Activated naive CD4-positive, alpha-beta T cell treated with anti-CD3 and anti-CD28 coated beads, Interleukin-2, amount 10 ng/mL, durations not matched to agents 7 days and 5 days (primary cell): Measurements from ENCODE around the gene RIPOR3.
"Not testable (repeated sequence)": the region's sequence is repeated elsewhere in the genome, so short reads cannot be mapped to it uniquely, and the experiment has no call there.

ENCODE experiments used
- CTCF ChIA-PET: fragments of 350-600 bp; sonication (Branson Sonifier 250); formaldehyde crosslinking; loops from one replicate; lab custom pipeline; 2021; ENCODE audit warnings: antibody characterized with exemption; lab: Charles Lee
- DNase-seq: peaks from one replicate; pipeline ENCODE4 v3.0.0-alpha.2; 2020
- H3K27ac Mint-ChIP-seq: one replicate; pipeline ENCODE4 v1.8.0; 2021; ENCODE audit warnings: mild to moderate bottlenecking, moderate library complexity, mixed read lengths
- H3K27me3 Mint-ChIP-seq: one replicate; pipeline ENCODE4 v1.8.0; 2021; ENCODE audit warnings: mild to moderate bottlenecking, mixed read lengths
- H3K36me3 Mint-ChIP-seq: one replicate; pipeline ENCODE4 v1.8.0; 2021; ENCODE audit warnings: mixed read lengths
- H3K4me1 Mint-ChIP-seq: one replicate; pipeline ENCODE4 v1.8.0; 2021; ENCODE audit warnings: mixed read lengths
- H3K4me3 Mint-ChIP-seq: one replicate; pipeline ENCODE4 v1.8.0; 2021; ENCODE audit warnings: mild to moderate bottlenecking, moderate library complexity, mixed read lengths
- H3K9me3 Mint-ChIP-seq: one replicate; pipeline ENCODE4 v1.8.0; 2021; ENCODE audit warnings: mixed read lengths

Gene RIPOR3

GRCh38 chr20:50574586-50574985, 116.8 kb downstream of the RIPOR3 start:
- Mint-ChIP-seq H3K36me3 (peaks cover 62% of the 10 kb centered on the region), H3K4me3 (no peak overlapping the region), H3K27me3 (no peaks in the 10 kb centered on the region), H3K27ac (no peak overlapping the region), H3K9me3 (no peaks in the 10 kb centered on the region), H3K4me1 (peaks cover 46% of the 10 kb centered on the region)
- CTCF ChIA-PET: interaction anchor here (0.7 to 15.3 kb wide), 11 partner anchors 13 to 102 kb away, joined by 3 to 236 read pairs (median 4); no protein-coding TSS in a partner anchor
- DNase-seq: no peak

GRCh38 chr20:50574108-50574507, 117.2 kb downstream of the RIPOR3 start:
- Mint-ChIP-seq H3K27me3 (no peaks in the 10 kb centered on the region), H3K27ac (no peak overlapping the region), H3K4me1 (peaks cover 51% of the 10 kb centered on the region), H3K9me3 (no peaks in the 10 kb centered on the region), H3K4me3 (no peak overlapping the region), H3K36me3 (peaks cover 63% of the 10 kb centered on the region)
- DNase-seq: no peak
- CTCF ChIA-PET: interaction anchor here (1.0 to 15.3 kb wide), 12 partner anchors 12 to 109 kb away, joined by 3 to 236 read pairs (median 10); partner anchors contain the start of gene PTPN1

GRCh38 chr20:50572938-50573777, 118.2 kb downstream of the RIPOR3 start:
- Mint-ChIP-seq H3K4me1 (peaks cover 60% of the 10 kb centered on the region), H3K27ac (peak overlapping the region; percentile 65), H3K9me3 (no peaks in the 10 kb centered on the region), H3K36me3 (peaks cover 61% of the 10 kb centered on the region), H3K4me3 (no peak overlapping the region), H3K27me3 (no peaks in the 10 kb centered on the region)
- CTCF ChIA-PET: interaction anchor here (1.1 to 15.3 kb wide), 10 partner anchors 11 to 108 kb away, joined by 3 to 236 read pairs (median 8); partner anchors contain the start of gene PTPN1
- DNase-seq: no peak

- no peak overlapping the region for H3K4me3 Mint-ChIP-seq
- H3K27me3 Mint-ChIP-seq: no peaks in the 10 kb centered on the region
- DNase-seq: no peak
- H3K4me1 Mint-ChIP-seq: peaks cover 70% of the 10 kb centered on the region
- CTCF ChIA-PET: interaction anchor here (0.6 to 15.3 kb wide), 3 partner anchors 24 to 106 kb away, joined by 3 to 236 read pairs (median 18); no protein-coding TSS in a partner anchor
- H3K36me3 Mint-ChIP-seq: peaks cover 64% of the 10 kb centered on the region
- H3K27ac Mint-ChIP-seq: peak overlapping the region; percentile 94
- H3K9me3 Mint-ChIP-seq: no peaks in the 10 kb centered on the region
These were observed 119.9 kb downstream of the RIPOR3 start for GRCh38 chr20:50571466-50571865.

GRCh38 chr20:50569864-50570836, 121.2 kb downstream of the RIPOR3 start:
- peaks cover 67% of the 10 kb centered on the region for H3K4me1 Mint-ChIP-seq
- H3K9me3 Mint-ChIP-seq: no peaks in the 10 kb centered on the region
- H3K4me3 Mint-ChIP-seq: peak overlapping the region; percentile 40
- peaks cover 66% of the 10 kb centered on the region for H3K36me3 Mint-ChIP-seq
- H3K27ac Mint-ChIP-seq: peak overlapping the region; percentile 94
- CTCF ChIA-PET: interaction anchor here (0.6 to 15.3 kb wide), 19 partner anchors 9 to 379 kb away, joined by 3 to 236 read pairs (median 3); partner anchors contain the start of gene CEBPB
- no peaks in the 10 kb centered on the region for H3K27me3 Mint-ChIP-seq
- peak; percentile 62 for DNase-seq

- H3K9me3 Mint-ChIP-seq, DNase-seq, H3K27me3 Mint-ChIP-seq, H3K4me3 Mint-ChIP-seq: not testable (repeated sequence)
- H3K4me1 Mint-ChIP-seq: peaks cover 64% of the 10 kb centered on the region
- H3K27ac Mint-ChIP-seq: peak overlapping the region; percentile 94
- CTCF ChIA-PET: interaction anchor here (1.0 to 15.3 kb wide), 4 partner anchors 50 to 379 kb away, joined by 3 to 236 read pairs (median 5); partner anchors contain the start of gene CEBPB
- H3K36me3 Mint-ChIP-seq: peaks cover 66% of the 10 kb centered on the region
These were observed 121.9 kb downstream of the RIPOR3 start for GRCh38 chr20:50569487-50569863.

GRCh38 chr20:50568549-50568942, 122.8 kb downstream of the RIPOR3 start:
- no peak overlapping the region for H3K27ac Mint-ChIP-seq

GRCh38 chr20:50567860-50568548, 123.3 kb downstream of the RIPOR3 start:
- Mint-ChIP-seq H3K9me3 (no peaks in the 10 kb centered on the region), H3K27me3 (no peaks in the 10 kb centered on the region), H3K4me1 (peaks cover 64% of the 10 kb centered on the region), H3K36me3 (peaks cover 66% of the 10 kb centered on the region), H3K27ac (no peak overlapping the region), H3K4me3 (no peak overlapping the region)
- CTCF ChIA-PET: interaction anchor here (15.3 kb wide), 1 partner anchor 87 kb away, joined by 236 read pairs; no protein-coding TSS in a partner anchor
- no peak for DNase-seq

More at GRCh38 chr20:50568549-50568942, 122.8 kb downstream of the RIPOR3 start:
- no peak overlapping the region for H3K4me3 Mint-ChIP-seq
- H3K36me3 Mint-ChIP-seq: peaks cover 66% of the 10 kb centered on the region
- CTCF ChIA-PET: interaction anchor here (15.3 kb wide), 1 partner anchor 88 kb away, joined by 236 read pairs; no protein-coding TSS in a partner anchor
- H3K4me1 Mint-ChIP-seq: peaks cover 64% of the 10 kb centered on the region
- no peak for DNase-seq
- no peaks in the 10 kb centered on the region for H3K27me3 Mint-ChIP-seq
- no peaks in the 10 kb centered on the region for H3K9me3 Mint-ChIP-seq

GRCh38 chr20:50565871-50566270, 125.5 kb downstream of the RIPOR3 start:
- CTCF ChIA-PET: interaction anchor here (1.8 kb wide), 1 partner anchor 10 kb away, joined by 5 read pairs; no protein-coding TSS in a partner anchor
- DNase-seq: no peak
- peaks cover 62% of the 10 kb centered on the region for H3K4me1 Mint-ChIP-seq
- no peaks in the 10 kb centered on the region for H3K9me3 Mint-ChIP-seq
- no peaks in the 10 kb centered on the region for H3K27me3 Mint-ChIP-seq
- H3K27ac Mint-ChIP-seq: no peak overlapping the region
- H3K4me3 Mint-ChIP-seq: no peak overlapping the region
- peaks cover 74% of the 10 kb centered on the region for H3K36me3 Mint-ChIP-seq

GRCh38 chr20:50565383-50565782, 126.0 kb downstream of the RIPOR3 start:
- peaks cover 73% of the 10 kb centered on the region for H3K36me3 Mint-ChIP-seq
- CTCF ChIA-PET: interaction anchor here (1.1 to 1.8 kb wide), 2 partner anchors 10 to 55 kb away, joined by 3 to 5 read pairs; partner anchors contain the start of gene PTPN1
- no peaks in the 10 kb centered on the region for H3K9me3 Mint-ChIP-seq
- no peaks in the 10 kb centered on the region for H3K27me3 Mint-ChIP-seq
- DNase-seq: no peak
- H3K4me1 Mint-ChIP-seq: peaks cover 59% of the 10 kb centered on the region
- no peak overlapping the region for H3K27ac Mint-ChIP-seq
- H3K4me3 Mint-ChIP-seq: no peak overlapping the region

- no peak for DNase-seq
- Mint-ChIP-seq H3K27ac (peak overlapping the region; percentile 30), H3K36me3 (peaks cover 71% of the 10 kb centered on the region), H3K9me3 (no peaks in the 10 kb centered on the region), H3K27me3 (no peaks in the 10 kb centered on the region), H3K4me1 (peaks cover 54% of the 10 kb centered on the region), H3K4me3 (no peak overlapping the region)
- CTCF ChIA-PET: interaction anchor here (0.6 to 2.3 kb wide), 2 partner anchors 11 to 52 kb away, joined by 3 to 19 read pairs; no protein-coding TSS in a partner anchor
These were observed 128.0 kb downstream of the RIPOR3 start for GRCh38 chr20:50563133-50563944.

GRCh38 chr20:50562262-50562701, 129.1 kb downstream of the RIPOR3 start:
- Mint-ChIP-seq H3K4me3 (no peak overlapping the region), H3K9me3 (no peaks in the 10 kb centered on the region), H3K27ac (peak overlapping the region; percentile 73), H3K4me1 (peaks cover 50% of the 10 kb centered on the region), H3K27me3 (no peaks in the 10 kb centered on the region), H3K36me3 (peaks cover 73% of the 10 kb centered on the region)
- no peak for DNase-seq
- CTCF ChIA-PET: interaction anchor here (1.2 to 2.3 kb wide), 5 partner anchors 12 to 84 kb away, joined by 3 to 19 read pairs (median 3); no protein-coding TSS in a partner anchor
